ENCODE data around the gene SLC44A3. TPM values are rescaled to one million over a fixed set of nuclear protein-coding genes. Genes with fewer than 3 reads are reported as not detected.

SLC44A3 gene
- total and polyA plus RNA-seq, 11 donors: 1.3 to 8.8 (median 5.8) TPM

DNA sequence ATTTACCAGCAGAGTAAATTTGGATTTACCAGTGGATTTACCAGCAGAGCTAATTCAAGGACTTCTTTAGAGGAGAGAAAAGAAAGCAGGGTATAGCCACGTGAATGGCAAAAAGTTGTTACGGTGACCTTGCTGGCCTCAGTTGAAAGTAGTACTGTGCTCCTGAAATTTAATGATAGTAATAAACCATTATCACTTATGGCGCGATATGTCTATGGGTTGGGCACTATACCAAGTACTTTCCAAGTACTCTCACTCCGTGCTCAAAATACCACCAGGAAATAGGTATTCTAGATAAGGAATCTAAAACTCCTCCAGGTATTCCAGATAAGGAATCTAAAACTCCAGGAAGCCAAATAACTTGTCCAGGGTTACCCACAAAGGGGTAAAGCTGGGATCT lies 35.8 kb downstream of the SLC44A3 start:
- Histone ChIP-seq H3K36me3 (no peaks in the 10 kb centered on the region), H3K27me3 (no peaks in the 10 kb centered on the region), H3K4me3 (no peak overlapping the region), H3K27ac (peak overlapping the region in 1 of 12 donors; percentile 78), H3K9me3 (no peaks in the 10 kb centered on the region), H3K4me1 (peaks cover 0 to 54% (median 19%) of the 10 kb centered on the region in 12 donors)
- DNase-seq: no peak
- TF ChIP-seq, protein P1, sequence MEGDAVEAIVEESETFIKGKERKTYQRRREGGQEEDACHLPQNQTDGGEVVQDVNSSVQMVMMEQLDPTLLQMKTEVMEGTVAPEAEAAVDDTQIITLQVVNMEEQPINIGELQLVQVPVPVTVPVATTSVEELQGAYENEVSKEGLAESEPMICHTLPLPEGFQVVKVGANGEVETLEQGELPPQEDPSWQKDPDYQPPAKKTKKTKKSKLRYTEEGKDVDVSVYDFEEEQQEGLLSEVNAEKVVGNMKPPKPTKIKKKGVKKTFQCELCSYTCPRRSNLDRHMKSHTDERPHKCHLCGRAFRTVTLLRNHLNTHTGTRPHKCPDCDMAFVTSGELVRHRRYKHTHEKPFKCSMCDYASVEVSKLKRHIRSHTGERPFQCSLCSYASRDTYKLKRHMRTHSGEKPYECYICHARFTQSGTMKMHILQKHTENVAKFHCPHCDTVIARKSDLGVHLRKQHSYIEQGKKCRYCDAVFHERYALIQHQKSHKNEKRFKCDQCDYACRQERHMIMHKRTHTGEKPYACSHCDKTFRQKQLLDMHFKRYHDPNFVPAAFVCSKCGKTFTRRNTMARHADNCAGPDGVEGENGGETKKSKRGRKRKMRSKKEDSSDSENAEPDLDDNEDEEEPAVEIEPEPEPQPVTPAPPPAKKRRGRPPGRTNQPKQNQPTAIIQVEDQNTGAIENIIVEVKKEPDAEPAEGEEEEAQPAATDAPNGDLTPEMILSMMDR (IDR thresholded peaks at IDR 0.05): no peak
- TF ChIP-seq POLR2A (IDR thresholded peaks at IDR 0.05): no peak
- intact Hi-C loops (cut with DNase I): loop anchor here in 5 of 10 donors (5.0 to 10.0 kb wide), 5 partner anchors 59 to 379 kb away; partner anchors contain the start of genes CNN3 (in 2 of the 5) and RWDD3 (in 1 of the 5)
- no peak for ATAC-seq
- WGBS, 4 donors: 60 to 80% (median 69%) methylated on average over 5 of the region's 5 CpGs

DNA sequence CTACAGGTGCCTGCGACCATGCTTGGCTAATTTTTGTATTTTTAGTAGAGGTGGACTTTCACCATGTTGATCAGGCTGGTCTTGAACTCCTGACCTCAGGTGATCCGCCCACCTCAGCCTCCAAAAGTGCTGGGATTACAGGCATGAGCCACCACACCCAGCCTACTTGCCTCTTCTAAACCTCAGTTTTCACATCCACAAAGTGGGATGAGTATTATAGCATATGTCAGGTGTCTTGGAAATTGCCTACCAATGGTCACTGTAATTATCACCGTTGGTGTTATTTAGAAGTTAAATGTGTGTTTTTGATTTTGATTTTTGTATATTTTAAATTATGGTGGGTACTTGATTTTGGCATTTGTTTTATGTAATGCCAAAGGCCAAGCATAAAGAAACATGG lies 36.7 kb downstream of the SLC44A3 start:
- no peaks in the 10 kb centered on the region for H3K9me3 ChIP-seq
- H3K27ac ChIP-seq: no peak overlapping the region
- no peak overlapping the region for H3K4me3 ChIP-seq
- H3K36me3 ChIP-seq: no peaks in the 10 kb centered on the region
- DNase-seq: no peak
- ATAC-seq: no peak
- 94 to 96% (median 95%) methylated on average over 3 of the region's 3 CpGs for WGBS, 4 donors
- intact Hi-C loops (cut with DNase I): loop anchor here in 5 of 10 donors (5.0 to 10.0 kb wide), 5 partner anchors 58 to 378 kb away; partner anchors contain the start of genes CNN3 (in 2 of the 5) and RWDD3 (in 1 of the 5)
- TF ChIP-seq, protein P1 (IDR thresholded peaks at IDR 0.05): no peak
- no peak for TF ChIP-seq POLR2A (IDR thresholded peaks at IDR 0.05)
- no peaks in the 10 kb centered on the region for H3K27me3 ChIP-seq
- H3K4me1 ChIP-seq: peaks cover 0 to 53% (median 16%) of the 10 kb centered on the region in 12 donors

DNA sequence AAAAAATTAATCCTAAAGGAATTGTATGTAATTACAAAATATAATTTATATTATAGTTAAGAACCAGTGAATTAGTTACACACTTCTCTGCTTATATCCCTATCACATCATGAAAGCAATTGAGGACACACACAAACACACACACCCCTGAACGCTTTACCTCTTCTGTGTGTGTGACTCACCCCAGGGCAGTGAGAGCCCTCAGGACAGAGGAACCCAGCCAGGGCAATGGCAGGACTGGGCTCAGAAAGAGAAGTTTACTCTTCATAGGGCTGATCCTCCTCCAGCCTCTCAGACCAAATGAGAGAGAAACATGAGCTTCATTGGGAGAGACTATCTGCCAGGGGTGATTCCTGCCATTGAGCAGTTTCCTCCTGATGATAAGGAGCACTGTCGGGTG lies 38.1 kb downstream of the SLC44A3 start:
- DNase-seq (no peak), ATAC-seq (no peak)
- 77 to 83% (median 82%) methylated on average over 2 of the region's 2 CpGs for WGBS, 4 donors
- Histone ChIP-seq H3K9me3 (no peaks in the 10 kb centered on the region), H3K4me1 (peaks cover 0 to 51% (median 23%) of the 10 kb centered on the region in 12 donors), H3K4me3 (no peak overlapping the region), H3K27me3 (no peaks in the 10 kb centered on the region), H3K36me3 (no peaks in the 10 kb centered on the region), H3K27ac (no peak overlapping the region)
- TF ChIP-seq, protein P1 (IDR thresholded peaks at IDR 0.05): no peak
- no peak for TF ChIP-seq POLR2A (IDR thresholded peaks at IDR 0.05)
- intact Hi-C loops (cut with DNase I): loop anchor here in 5 of 10 donors (5.0 to 10.0 kb wide), 5 partner anchors 57 to 377 kb away; partner anchors contain the start of genes CNN3 (in 2 of the 5) and RWDD3 (in 1 of the 5)

DNA sequence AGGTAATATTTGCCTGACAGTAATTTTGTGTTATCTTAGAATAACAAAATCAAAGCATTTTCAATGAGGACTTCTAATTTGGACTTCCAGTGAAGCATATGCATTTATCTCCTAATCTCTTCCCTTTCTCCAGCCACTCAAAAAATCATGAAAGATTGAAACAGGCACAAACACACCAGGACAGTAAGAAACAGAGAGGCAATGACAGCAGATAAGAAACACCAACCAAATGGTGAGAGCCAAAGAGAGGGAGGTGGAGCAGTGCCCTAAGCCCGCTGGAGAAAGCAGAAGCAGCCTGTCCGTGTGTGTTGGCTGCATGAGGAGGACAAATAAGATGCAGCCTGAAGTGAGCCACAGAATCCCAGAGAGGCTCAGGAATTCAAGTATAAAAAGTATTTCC lies 39.0 kb downstream of the SLC44A3 start:
- Histone ChIP-seq H3K27ac (peak overlapping the region in 1 of 12 donors; percentile 15), H3K36me3 (no peaks in the 10 kb centered on the region), H3K9me3 (no peaks in the 10 kb centered on the region), H3K4me3 (no peak overlapping the region), H3K4me1 (peaks cover 0 to 57% (median 26%) of the 10 kb centered on the region in 12 donors), H3K27me3 (no peaks in the 10 kb centered on the region)
- no peak for DNase-seq
- no peak for ATAC-seq
- WGBS, 4 donors: 51 to 84% (median 63%) methylated on average over 2 of the region's 2 CpGs
- TF ChIP-seq, protein P1 (IDR thresholded peaks at IDR 0.05): no peak
- TF ChIP-seq POLR2A (IDR thresholded peaks at IDR 0.05): no peak
- intact Hi-C loops (cut with DNase I): loop anchor here in 5 of 10 donors (5.0 to 10.0 kb wide), 5 partner anchors 56 to 376 kb away; partner anchors contain the start of genes CNN3 (in 2 of the 5) and RWDD3 (in 1 of the 5)

Data from heart left ventricle (tissue), 16 donors.